Gastrocnemius medialis (tissue), 4 donors: ENCODE data around the gene TATDN3.

Source experiments
- CTCF ChIP-seq, 5 experiments: fragments of 450-650 bp in 3 of 5; fragments of 200-600 bp in 2 of 5; sonication (generic) in 2 of 5; IDR thresholded peaks in 4 of 5; conservative IDR thresholded peaks in 1 of 5; 1 replicate in 4 of 5; 2 replicates in 1 of 5; pipeline ENCODE4 v1.5.1; 2016 to 2019; ENCODE audit warnings: antibody characterized with exemption in 5 of 5, mild to moderate bottlenecking in 3 of 5, moderate library complexity in 3 of 5
- POLR2A ChIP-seq, 2 donors: fragments of 450-650 bp; IDR thresholded peaks; one replicate each; pipeline ENCODE4 v1.6.1; 2017; ENCODE audit warnings: antibody characterized with exemption in 2 of 2, mild to moderate bottlenecking in 2 of 2, moderate library complexity in 2 of 2

DNA sequence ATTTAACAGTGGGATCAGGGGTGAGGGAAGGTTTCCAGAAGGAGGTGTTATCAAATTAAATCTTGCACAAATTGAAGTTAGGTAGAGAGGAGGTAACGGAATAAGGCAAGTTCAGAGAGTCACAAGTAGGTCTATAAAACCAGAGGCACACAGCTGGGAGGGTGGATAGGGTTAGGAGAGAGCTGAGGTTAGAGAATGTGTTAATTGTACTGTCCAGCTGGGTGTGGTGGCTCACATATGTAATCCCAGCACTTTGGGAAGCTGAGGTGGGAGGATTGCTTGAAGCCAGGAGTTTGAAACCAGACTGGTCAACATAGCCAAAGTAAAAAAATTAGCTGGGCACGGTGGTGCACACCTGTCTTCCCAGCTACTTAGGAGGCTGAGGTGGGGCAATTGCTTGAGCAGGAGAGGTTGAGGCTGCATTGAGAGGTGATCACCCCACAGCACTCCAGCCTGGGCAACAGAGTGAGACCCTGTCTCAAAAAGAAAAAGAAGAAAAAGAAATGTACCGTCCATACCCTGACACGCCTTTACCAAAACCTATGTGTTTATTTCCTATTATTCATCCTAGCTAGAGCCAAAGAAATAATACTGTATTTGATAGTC lies 35.6 kb downstream of the TATDN3 start:
- TF ChIP-seq CTCF (IDR thresholded peaks at IDR 0.05 in 4 of 5, conservative IDR thresholded peaks at IDR 0.05 in 1 of 5) (no peak), POLR2A (IDR thresholded peaks at IDR 0.05) (no peak)
